Measurements from ENCODE around the gene BLTP2.

DNA sequence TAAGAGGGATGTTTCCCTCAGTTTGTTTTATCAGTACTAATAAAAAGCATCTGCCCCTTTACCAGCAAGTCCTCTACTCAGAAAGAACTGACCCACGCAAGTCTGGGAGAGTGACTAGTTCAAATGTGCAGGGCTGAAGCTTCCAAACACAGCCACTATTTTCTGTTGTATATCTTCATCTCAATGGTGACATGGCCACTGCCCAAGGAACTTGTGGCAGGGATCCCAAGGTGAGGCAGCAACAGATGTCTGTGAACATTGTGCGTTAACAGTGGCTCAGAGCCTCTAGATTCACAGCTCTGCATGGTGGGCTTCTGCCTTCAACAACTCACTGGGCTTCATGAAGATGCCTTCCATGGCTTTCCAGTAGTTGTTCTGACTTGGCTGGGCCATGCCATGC lies 3.7 kb upstream of the BLTP2 start:
- TF ChIP-seq ZNF302 (tag by site-specific recombination; IDR thresholded peaks at IDR 0.05; ENCODE audit: low read depth) (no peak), ZNF558 (tag by site-specific recombination; IDR thresholded peaks at IDR 0.05) (no peak), ZNF121 (tag by site-specific recombination; IDR thresholded peaks at IDR 0.05) (no peak), ZNF350 (tag by site-specific recombination; IDR thresholded peaks at IDR 0.05) (no peak), ZNF560 (tag by site-specific recombination; IDR thresholded peaks at IDR 0.05; ENCODE audit: borderline replicate concordance) (no peak), ZNF529 (tag by site-specific recombination; IDR thresholded peaks at IDR 0.05; ENCODE audit: insufficient replicate concordance) (no peak), ZNF830 (tag by site-specific recombination; IDR thresholded peaks at IDR 0.05; ENCODE audit: low read depth) (no peak), KLF7 (tag by site-specific recombination; IDR thresholded peaks at IDR 0.05; ENCODE audit: borderline replicate concordance) (no peak), MYNN (tag by site-specific recombination; IDR thresholded peaks at IDR 0.05; ENCODE audit: borderline replicate concordance) (no peak), ZNF521 (tag by site-specific recombination; IDR thresholded peaks at IDR 0.05) (no peak)
- TF ChIP-seq, protein P1, sequence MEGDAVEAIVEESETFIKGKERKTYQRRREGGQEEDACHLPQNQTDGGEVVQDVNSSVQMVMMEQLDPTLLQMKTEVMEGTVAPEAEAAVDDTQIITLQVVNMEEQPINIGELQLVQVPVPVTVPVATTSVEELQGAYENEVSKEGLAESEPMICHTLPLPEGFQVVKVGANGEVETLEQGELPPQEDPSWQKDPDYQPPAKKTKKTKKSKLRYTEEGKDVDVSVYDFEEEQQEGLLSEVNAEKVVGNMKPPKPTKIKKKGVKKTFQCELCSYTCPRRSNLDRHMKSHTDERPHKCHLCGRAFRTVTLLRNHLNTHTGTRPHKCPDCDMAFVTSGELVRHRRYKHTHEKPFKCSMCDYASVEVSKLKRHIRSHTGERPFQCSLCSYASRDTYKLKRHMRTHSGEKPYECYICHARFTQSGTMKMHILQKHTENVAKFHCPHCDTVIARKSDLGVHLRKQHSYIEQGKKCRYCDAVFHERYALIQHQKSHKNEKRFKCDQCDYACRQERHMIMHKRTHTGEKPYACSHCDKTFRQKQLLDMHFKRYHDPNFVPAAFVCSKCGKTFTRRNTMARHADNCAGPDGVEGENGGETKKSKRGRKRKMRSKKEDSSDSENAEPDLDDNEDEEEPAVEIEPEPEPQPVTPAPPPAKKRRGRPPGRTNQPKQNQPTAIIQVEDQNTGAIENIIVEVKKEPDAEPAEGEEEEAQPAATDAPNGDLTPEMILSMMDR (tag by site-specific recombination; IDR thresholded peaks at IDR 0.05), result no peak
- TF ChIP-seq, protein P2, sequence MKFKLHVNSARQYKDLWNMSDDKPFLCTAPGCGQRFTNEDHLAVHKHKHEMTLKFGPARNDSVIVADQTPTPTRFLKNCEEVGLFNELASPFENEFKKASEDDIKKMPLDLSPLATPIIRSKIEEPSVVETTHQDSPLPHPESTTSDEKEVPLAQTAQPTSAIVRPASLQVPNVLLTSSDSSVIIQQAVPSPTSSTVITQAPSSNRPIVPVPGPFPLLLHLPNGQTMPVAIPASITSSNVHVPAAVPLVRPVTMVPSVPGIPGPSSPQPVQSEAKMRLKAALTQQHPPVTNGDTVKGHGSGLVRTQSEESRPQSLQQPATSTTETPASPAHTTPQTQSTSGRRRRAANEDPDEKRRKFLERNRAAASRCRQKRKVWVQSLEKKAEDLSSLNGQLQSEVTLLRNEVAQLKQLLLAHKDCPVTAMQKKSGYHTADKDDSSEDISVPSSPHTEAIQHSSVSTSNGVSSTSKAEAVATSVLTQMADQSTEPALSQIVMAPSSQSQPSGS (tag by site-specific recombination; IDR thresholded peaks at IDR 0.05; ENCODE audit: low read depth), result no peak
- TF ChIP-seq, protein P3, sequence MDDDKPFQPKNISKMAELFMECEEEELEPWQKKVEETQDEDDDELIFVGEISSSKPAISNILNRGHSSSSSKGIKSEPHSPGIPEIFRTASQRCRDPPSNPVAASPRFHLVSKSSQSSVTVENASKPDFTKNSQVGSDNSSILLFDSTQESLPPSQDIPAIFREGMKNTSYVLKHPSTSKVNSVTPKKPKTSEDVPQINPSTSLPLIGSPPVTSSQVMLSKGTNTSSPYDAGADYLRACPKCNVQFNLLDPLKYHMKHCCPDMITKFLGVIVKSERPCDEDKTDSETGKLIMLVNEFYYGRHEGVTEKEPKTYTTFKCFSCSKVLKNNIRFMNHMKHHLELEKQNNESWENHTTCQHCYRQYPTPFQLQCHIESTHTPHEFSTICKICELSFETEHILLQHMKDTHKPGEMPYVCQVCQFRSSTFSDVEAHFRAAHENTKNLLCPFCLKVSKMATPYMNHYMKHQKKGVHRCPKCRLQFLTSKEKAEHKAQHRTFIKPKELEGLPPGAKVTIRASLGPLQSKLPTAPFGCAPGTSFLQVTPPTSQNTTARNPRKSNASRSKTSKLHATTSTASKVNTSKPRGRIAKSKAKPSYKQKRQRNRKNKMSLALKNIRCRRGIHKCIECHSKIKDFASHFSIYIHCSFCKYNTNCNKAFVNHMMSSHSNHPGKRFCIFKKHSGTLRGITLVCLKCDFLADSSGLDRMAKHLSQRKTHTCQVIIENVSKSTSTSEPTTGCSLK (tag by site-specific recombination; IDR thresholded peaks at IDR 0.05), result no peak
